Kidney (tissue), 14 donors: Measurements from ENCODE around the gene CDK10. TPM values are rescaled to one million over a fixed set of nuclear protein-coding genes. Genes with fewer than 3 reads are reported as not detected.

Experiments used
- DNase-seq, 5 donors: peaks; one replicate each; pipeline ENCODE4 v3.0.0-alpha.2; 2013 to 2020
- FAIRE-seq: peaks from 2 replicates; lab custom pipeline; 2012; peaks lifted over from hg19 to GRCh38; lab: Jason Lieb, UNC
- H3K27ac ChIP-seq, 2 donors: one replicate each; pipeline ENCODE4 v1.7.0; 2013; ENCODE audit warnings: low read depth in 2 of 2, low read length in 2 of 2, inconsistent platforms in 1 of 2
- H3K27me3 ChIP-seq: one replicate; pipeline ENCODE4 v1.7.1; 2013; ENCODE audit warnings: low read length, inconsistent platforms; ENCODE audit not compliant: control insufficient read depth, insufficient read depth
- H3K36me3 ChIP-seq, 3 donors: one replicate each; pipeline versions ENCODE4 v1.7.0 to v1.7.1; 2013; ENCODE audit warnings: low read length in 3 of 3, control low read depth in 1 of 3, inconsistent platforms in 1 of 3; ENCODE audit not compliant: insufficient read depth in 3 of 3, control insufficient read depth in 2 of 3
- H3K4me1 ChIP-seq, 3 donors: one replicate each; pipeline versions ENCODE4 v1.7.0 to v1.7.1; 2013; ENCODE audit warnings: low read length in 3 of 3, inconsistent platforms in 1 of 3, low read depth in 1 of 3; ENCODE audit not compliant: control insufficient read depth in 2 of 3, insufficient read depth in 2 of 3
- H3K4me3 ChIP-seq, 3 donors: one replicate each; pipeline versions ENCODE4 v1.7.0 to v1.8.1; 2013; ENCODE audit warnings: low read length in 3 of 3, control low read depth in 1 of 3, inconsistent platforms in 1 of 3
- H3K9ac ChIP-seq, 3 donors: one replicate each; pipeline versions ENCODE4 v1.7.0 to v1.7.1; 2013; ENCODE audit warnings: low read length in 3 of 3, control low read depth in 1 of 3, inconsistent platforms in 1 of 3
- H3K9me3 ChIP-seq, 3 donors: one replicate each; pipeline versions ENCODE4 v1.7.0 to v1.7.1; 2013; ENCODE audit warnings: low read length in 3 of 3, control low read depth in 1 of 3, inconsistent platforms in 1 of 3; ENCODE audit not compliant: control insufficient read depth in 2 of 3, insufficient read depth in 1 of 3
- intact Hi-C: fragments of 100-400 bp; cut with DNase I; formaldehyde crosslinking; loops from one replicate; pipeline ENCODE4 v1.11.1; 2022
- polyA plus RNA-seq: library from polyadenylated mRNA; stranded (reverse); fragments of 350-450 nt; fragmentation: Illumina TruSeq; extraction: RNeasy Lipid Tissue Mini Kit (QIAGEN cat#74804); gene quantifications from one replicate; pipeline ENCODE4 v1.2.3, GENCODE V29; 2014; ENCODE audit warnings: low read depth, low replicate concordance; ENCODE audit not compliant: insufficient read depth
- total RNA-seq: library from RNA; stranded (reverse); fragmentation: NEBNext Ultra II Directional; extraction: Animal tissue kit (Norgen Biotek cat#: 25700); gene quantifications from one replicate; pipeline ENCODE4 v1.2.1, GENCODE V29; 2021
- TF ChIP-seq, protein P1 (sequence below): IDR thresholded peaks from 3 replicates; pipeline ENCODE4 v1.5.1; 2012; ENCODE audit warnings: mild to moderate bottlenecking, moderate library complexity, borderline replicate concordance; ENCODE audit not compliant: insufficient read depth; ENCODE audit errors: extremely low read depth
- donor health status: control.
- donor health status: control.
- donor health status: control.
- donor health status: control.
- donor health status: control.
- donor health status: DM: yes; HTN: yes; CAD: no.
- donor health status: Normal renal cell carcinoma (clear cell type).

CDK10 gene
- total and polyA plus RNA-seq, 2 donors from 2014 or later: 82.6 to 118 TPM

DNA sequence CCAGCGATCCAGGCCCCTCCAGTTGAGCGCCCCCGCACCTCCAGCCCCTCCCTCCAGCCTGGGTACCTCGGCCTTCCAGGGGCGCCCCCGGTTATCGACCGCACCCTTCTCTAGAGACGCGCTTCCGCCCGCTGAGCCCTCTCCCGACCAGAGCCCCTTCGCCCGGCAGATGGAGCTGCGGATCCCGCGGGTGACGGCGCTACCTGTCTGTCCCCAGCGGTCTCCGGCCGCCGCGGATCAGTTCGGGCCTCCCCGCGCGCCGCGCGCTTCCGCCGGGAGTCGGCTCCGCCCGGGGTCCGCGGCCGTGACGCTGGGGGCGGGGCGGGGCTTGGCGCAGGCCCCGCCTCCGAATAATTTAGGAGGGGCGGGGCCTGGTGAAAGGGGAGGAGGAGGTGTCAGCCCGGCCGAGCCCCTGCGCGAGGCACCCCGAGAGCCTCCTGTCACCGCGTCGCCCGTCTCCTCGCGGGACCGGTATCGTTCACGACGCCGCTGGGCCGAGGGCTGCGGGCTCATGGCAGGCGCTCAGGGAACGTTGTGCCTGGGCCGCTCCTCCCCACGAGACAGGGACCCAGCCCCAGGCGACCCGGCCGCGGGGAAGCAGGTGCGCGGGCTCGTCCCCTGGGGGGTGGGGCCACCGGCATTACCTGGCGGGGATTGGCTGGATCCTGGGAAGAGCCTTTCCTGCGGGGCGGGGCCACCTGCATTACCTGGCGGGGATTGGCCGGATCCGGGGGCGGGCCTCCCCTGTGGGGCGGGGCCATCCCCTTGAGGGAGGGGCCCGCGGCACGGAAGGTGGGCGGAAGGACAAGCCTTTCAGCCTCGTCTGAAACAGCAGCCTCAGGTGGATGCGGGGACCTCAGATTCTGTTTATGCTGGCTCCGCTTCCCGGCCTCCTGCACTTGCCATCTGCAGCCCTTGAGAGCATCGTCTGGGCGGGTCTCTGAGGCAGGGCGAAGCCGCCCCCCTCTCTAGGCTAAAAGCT lies 15.2 kb downstream of the CDK10 start, which contains the start of gene SPATA2L:
Gene SPATA2L, minus strand, starts transcription at position 281 of the 982 bp plus-strand sequence. CDS start 473 bp downstream, outside the sequence.
- DNase-seq (peak; percentile 97 to 98 (median 97)), FAIRE-seq (no peak)
- TF ChIP-seq, protein P1, sequence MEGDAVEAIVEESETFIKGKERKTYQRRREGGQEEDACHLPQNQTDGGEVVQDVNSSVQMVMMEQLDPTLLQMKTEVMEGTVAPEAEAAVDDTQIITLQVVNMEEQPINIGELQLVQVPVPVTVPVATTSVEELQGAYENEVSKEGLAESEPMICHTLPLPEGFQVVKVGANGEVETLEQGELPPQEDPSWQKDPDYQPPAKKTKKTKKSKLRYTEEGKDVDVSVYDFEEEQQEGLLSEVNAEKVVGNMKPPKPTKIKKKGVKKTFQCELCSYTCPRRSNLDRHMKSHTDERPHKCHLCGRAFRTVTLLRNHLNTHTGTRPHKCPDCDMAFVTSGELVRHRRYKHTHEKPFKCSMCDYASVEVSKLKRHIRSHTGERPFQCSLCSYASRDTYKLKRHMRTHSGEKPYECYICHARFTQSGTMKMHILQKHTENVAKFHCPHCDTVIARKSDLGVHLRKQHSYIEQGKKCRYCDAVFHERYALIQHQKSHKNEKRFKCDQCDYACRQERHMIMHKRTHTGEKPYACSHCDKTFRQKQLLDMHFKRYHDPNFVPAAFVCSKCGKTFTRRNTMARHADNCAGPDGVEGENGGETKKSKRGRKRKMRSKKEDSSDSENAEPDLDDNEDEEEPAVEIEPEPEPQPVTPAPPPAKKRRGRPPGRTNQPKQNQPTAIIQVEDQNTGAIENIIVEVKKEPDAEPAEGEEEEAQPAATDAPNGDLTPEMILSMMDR: peak; percentile 12
- H3K4me1 ChIP-seq: peaks cover 0 to 14% (median 5%) of the 10 kb centered on the region in 3 donors
- peak within 1 kb of the TSS in 2 of 3 donors; percentile 71 to 93 for H3K9ac ChIP-seq
- intact Hi-C loops: loop anchor here (10.0 kb wide), 1 partner anchor 163 kb away; no protein-coding TSS in a partner anchor
- no peaks in the 10 kb centered on the region for H3K27me3 ChIP-seq
- H3K4me3 ChIP-seq: peak within 1 kb of the TSS in 2 of 3 donors; percentile 68 to 80
- H3K36me3 ChIP-seq: no peaks in the 10 kb centered on the region
- peak within 1 kb of the TSS; percentile 95 to 97 for H3K27ac ChIP-seq
- H3K9me3 ChIP-seq: no peaks in the 10 kb centered on the region

- DNase-seq: peak in 1 of 5 donors; percentile 55
- Histone ChIP-seq H3K27me3 (no peaks in the 10 kb centered on the region), H3K4me3 (no peak overlapping the region), H3K9me3 (no peaks in the 10 kb centered on the region), H3K4me1 (peaks cover 0 to 14% (median 5%) of the 10 kb centered on the region in 3 donors), H3K9ac (no peak overlapping the region), H3K27ac (no peak overlapping the region), H3K36me3 (no peaks in the 10 kb centered on the region)
- TF ChIP-seq, protein P1: no peak
- intact Hi-C loops: loop anchor here (10.0 kb wide), 1 partner anchor 161 kb away; no protein-coding TSS in a partner anchor
- FAIRE-seq: no peak
Measured at GRCh38 chr16:89704281-89704680, 17.8 kb downstream of the CDK10 start.

GRCh38 chr16:89705006-89705405 lies 18.5 kb downstream of the CDK10 start:
- H3K9ac ChIP-seq: no peak overlapping the region
- FAIRE-seq: no peak
- peak in 2 of 5 donors; percentile 50 to 68 for DNase-seq
- no peak overlapping the region for H3K27ac ChIP-seq
- H3K4me3 ChIP-seq: no peak overlapping the region
- H3K4me1 ChIP-seq: peaks cover 0 to 11% (median 5%) of the 10 kb centered on the region in 3 donors
- intact Hi-C loops: loop anchor here (10.0 kb wide), 1 partner anchor 160 kb away; no protein-coding TSS in a partner anchor
- no peaks in the 10 kb centered on the region for H3K9me3 ChIP-seq
- TF ChIP-seq, protein P1: no peak
- H3K27me3 ChIP-seq: no peaks in the 10 kb centered on the region
- no peaks in the 10 kb centered on the region for H3K36me3 ChIP-seq
